ENCODE data around the gene CELA2B. TPM values are rescaled to one million over a fixed set of nuclear protein-coding genes. Genes with fewer than 3 reads are reported as not detected.

Gene CELA2B
- total and polyA plus RNA-seq, 2 of the 8 experiments (the other 6 are each of a cell fraction or from before 2014, with no cell fraction given): not detected

GRCh38 chr1:15442119-15442518 lies 33.8 kb upstream of the CELA2B start:
- no peak overlapping the region for H3K9ac ChIP-seq (replicated peaks in 1 of 4; ENCODE audit: extremely low read depth in 1 of 4, low read depth in 3 of 4, low read length in 3 of 4)
- TF ChIP-seq SP4 (IDR thresholded peaks at IDR 0.05; ENCODE audit: low read length): no peak
- no peak for TF ChIP-seq BCL11A (IDR thresholded peaks at IDR 0.05; ENCODE audit: low read depth in 2 of 2, low read length in 2 of 2)
- no peak for TF ChIP-seq RAD21 (IDR thresholded peaks at IDR 0.05 in 1 of 2, conservative IDR thresholded peaks at IDR 0.05 in 1 of 2; ENCODE audit: low read depth in 2 of 2, low read length in 2 of 2)
- no peak for TF ChIP-seq SP2 (IDR thresholded peaks at IDR 0.05; ENCODE audit: low read length)
- no peak for TF ChIP-seq TCF12 (IDR thresholded peaks at IDR 0.05; ENCODE audit: low read depth, low read length)
- TF ChIP-seq KDM4A (IDR thresholded peaks at IDR 0.05; ENCODE audit: low read depth, low read length, severe bottlenecking): no peak
- no peak for TF ChIP-seq USF2 (IDR thresholded peaks at IDR 0.05; ENCODE audit: low read length)
- no peak for TF ChIP-seq SIX5 (IDR thresholded peaks at IDR 0.05; ENCODE audit: low read depth, low read length)
- TF ChIP-seq CBX8 (IDR thresholded peaks at IDR 0.05; ENCODE audit: borderline replicate concordance, low read depth, low read length): no peak
- TF ChIP-seq CTCF (IDR thresholded peaks at IDR 0.05; ENCODE audit: control extremely low read depth in 1 of 3, insufficient read depth in 1 of 3, low read depth in 1 of 3, low read length in 3 of 3): no peak
- TF ChIP-seq ZNF274 (IDR thresholded peaks at IDR 0.05; ENCODE audit: borderline replicate concordance, extremely low read depth, low read length): no peak

More at GRCh38 chr1:15442119-15442518, 33.8 kb upstream of the CELA2B start:
- Histone ChIP-seq H3K9me3 (ENCODE audit: insufficient read depth in 2 of 2, low read depth in 1 of 2, low read length in 1 of 2) (no peaks in the 10 kb centered on the region), H2BK5ac (ENCODE audit: low read depth, low read length) (no peak overlapping the region), H3K27me3 (replicated peaks in 1 of 4; ENCODE audit: control insufficient read depth in 3 of 4, extremely low read depth in 1 of 4, insufficient read depth in 3 of 4, low read length in 3 of 4) (no peaks in the 10 kb centered on the region), H3K4me3 (ENCODE audit: extremely low read depth in 1 of 4, insufficient read depth in 2 of 4, low read depth in 3 of 4, low read length in 4 of 4) (no peak overlapping the region), H2BK120ac (replicated peaks; ENCODE audit: low read depth, low read length) (no peak overlapping the region), H3K18ac (ENCODE audit: extremely low read depth, low read length) (no peak overlapping the region), H4K8ac (ENCODE audit: extremely low read depth, insufficient read depth, low read length) (no peak overlapping the region), H4K5ac (ENCODE audit: insufficient read length, low read depth, low read length) (no peak overlapping the region), H3K56ac (replicated peaks; ENCODE audit: insufficient read length, low read depth, low read length) (no peak overlapping the region), H2AFZ (ENCODE audit: low read length) (no peak overlapping the region), H3K36me3 (ENCODE audit: control insufficient read depth in 2 of 4, insufficient read depth in 4 of 4, low read length in 3 of 4) (no peaks in the 10 kb centered on the region), H3K4me1 (replicated peaks in 1 of 4; ENCODE audit: control insufficient read depth in 3 of 4, insufficient read depth in 4 of 4, low read length in 3 of 4) (no peaks in the 10 kb centered on the region), H2BK15ac (ENCODE audit: low read length) (no peak overlapping the region), H2BK20ac (ENCODE audit: low read length) (no peak overlapping the region), H3K4me2 (ENCODE audit: insufficient read depth in 1 of 2, low read depth in 2 of 2, low read length in 2 of 2) (no peak overlapping the region), H3K79me2 (ENCODE audit: control insufficient read depth in 1 of 2, insufficient read depth in 2 of 2, low read length in 2 of 2) (no peaks in the 10 kb centered on the region), H3K79me1 (ENCODE audit: low read depth, low read length) (no peaks in the 10 kb centered on the region), H3K23ac (ENCODE audit: insufficient read length) (no peak overlapping the region), H3K27ac (ENCODE audit: low read depth, low read length) (no peak overlapping the region), H4K91ac (replicated peaks; ENCODE audit: insufficient read length, low read length) (no peak overlapping the region), H4K20me1 (replicated peaks in 1 of 2; ENCODE audit: control insufficient read depth in 1 of 2, insufficient read depth in 2 of 2, low read length in 2 of 2) (no peaks in the 10 kb centered on the region), H2AK5ac (ENCODE audit: low read depth, low read length) (no peak overlapping the region), H3K4ac (replicated peaks; ENCODE audit: insufficient read length, low read depth, low read length) (no peak overlapping the region), H2BK12ac (ENCODE audit: low read depth, low read length) (no peak overlapping the region), H3K14ac (ENCODE audit: insufficient read length) (no peak overlapping the region), H3K23me2 (ENCODE audit: low read depth, low read length) (no peaks in the 10 kb centered on the region; the same call in 1 of the 2 replicates)
- 86% methylated on average over 8 of the region's 8 CpGs; no CpG with 5 or more reads in 1 of the 2 experiments for WGBS, 2 experiments (ENCODE audit: extremely low coverage in 1 of 2, insufficient coverage in 1 of 2, insufficient read length in 1 of 2, insufficient replicate concordance in 2 of 2, low coverage in 1 of 2, low lambda C conversion rate in 2 of 2, missing lambda C conversion rate in 1 of 2)
- CTCF ChIA-PET (ENCODE audit: partially characterized antibody): interaction anchor here (0.7 to 2.0 kb wide), 2 partner anchors 11 to 69 kb away, joined by 3 to 12 read pairs; no protein-coding TSS in a partner anchor
- POLR2A ChIA-PET (ENCODE audit: partially characterized antibody): no interaction called here
- FAIRE-seq: no peak
- DNase-seq (ENCODE audit: low read depth in 1 of 2, low spot score in 2 of 2): no peak

All from H1 (cell line).